Measurements from ENCODE around the gene LAP3. TPM values are rescaled to one million over a fixed set of nuclear protein-coding genes. Genes with fewer than 3 reads are reported as not detected.

Gene LAP3
- total RNA-seq, 1 donor: 128 TPM

GRCh38 chr4:17544831-17545234, 32.2 kb upstream of the LAP3 start:
- TF ChIP-seq, protein P1, sequence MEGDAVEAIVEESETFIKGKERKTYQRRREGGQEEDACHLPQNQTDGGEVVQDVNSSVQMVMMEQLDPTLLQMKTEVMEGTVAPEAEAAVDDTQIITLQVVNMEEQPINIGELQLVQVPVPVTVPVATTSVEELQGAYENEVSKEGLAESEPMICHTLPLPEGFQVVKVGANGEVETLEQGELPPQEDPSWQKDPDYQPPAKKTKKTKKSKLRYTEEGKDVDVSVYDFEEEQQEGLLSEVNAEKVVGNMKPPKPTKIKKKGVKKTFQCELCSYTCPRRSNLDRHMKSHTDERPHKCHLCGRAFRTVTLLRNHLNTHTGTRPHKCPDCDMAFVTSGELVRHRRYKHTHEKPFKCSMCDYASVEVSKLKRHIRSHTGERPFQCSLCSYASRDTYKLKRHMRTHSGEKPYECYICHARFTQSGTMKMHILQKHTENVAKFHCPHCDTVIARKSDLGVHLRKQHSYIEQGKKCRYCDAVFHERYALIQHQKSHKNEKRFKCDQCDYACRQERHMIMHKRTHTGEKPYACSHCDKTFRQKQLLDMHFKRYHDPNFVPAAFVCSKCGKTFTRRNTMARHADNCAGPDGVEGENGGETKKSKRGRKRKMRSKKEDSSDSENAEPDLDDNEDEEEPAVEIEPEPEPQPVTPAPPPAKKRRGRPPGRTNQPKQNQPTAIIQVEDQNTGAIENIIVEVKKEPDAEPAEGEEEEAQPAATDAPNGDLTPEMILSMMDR (IDR thresholded peaks at IDR 0.05; ENCODE audit: extremely low read depth, low read depth, low read length): no peak
- Histone ChIP-seq H3K9me3 (ENCODE audit: low read depth, low read length) (no peaks in the 10 kb centered on the region), H3K36me3 (ENCODE audit: insufficient read depth, low read length) (no peaks in the 10 kb centered on the region), H3K27ac (ENCODE audit: low read depth, low read length) (no peak overlapping the region), H4K20me1 (ENCODE audit: insufficient read depth, low read length) (no peaks in the 10 kb centered on the region), H3K4me1 (ENCODE audit: insufficient read depth, low read length) (no peaks in the 10 kb centered on the region), H3K4me2 (ENCODE audit: insufficient read depth, low read length) (no peak overlapping the region), H3K27me3 (ENCODE audit: insufficient read depth, low read length) (no peaks in the 10 kb centered on the region), H2AFZ (ENCODE audit: low read length) (no peak overlapping the region), H3K79me2 (ENCODE audit: insufficient read depth, low read length) (no peaks in the 10 kb centered on the region), H3K4me3 (ENCODE audit: insufficient read depth, low read length) (no peak overlapping the region)
- no peak for DNase-seq (ENCODE audit: insufficient read length, low spot score, missing footprints)

GRCh38 chr4:17545374-17546140, 31.4 kb upstream of the LAP3 start:
- TF ChIP-seq, protein P1 (IDR thresholded peaks at IDR 0.05; ENCODE audit: extremely low read depth, low read depth, low read length): no peak
- H3K9me3 ChIP-seq (ENCODE audit: low read depth, low read length): no peaks in the 10 kb centered on the region
- no peak overlapping the region for H3K27ac ChIP-seq (ENCODE audit: low read depth, low read length)
- H2AFZ ChIP-seq (ENCODE audit: low read length): no peak overlapping the region
- no peak for DNase-seq (ENCODE audit: insufficient read length, low spot score, missing footprints)
- no peak overlapping the region for H3K4me2 ChIP-seq (ENCODE audit: insufficient read depth, low read length)
- no peaks in the 10 kb centered on the region for H3K4me1 ChIP-seq (ENCODE audit: insufficient read depth, low read length)
- H3K27me3 ChIP-seq (ENCODE audit: insufficient read depth, low read length): no peaks in the 10 kb centered on the region
- no peak overlapping the region for H3K4me3 ChIP-seq (ENCODE audit: insufficient read depth, low read length)
- H4K20me1 ChIP-seq (ENCODE audit: insufficient read depth, low read length): no peaks in the 10 kb centered on the region
- no peaks in the 10 kb centered on the region for H3K36me3 ChIP-seq (ENCODE audit: insufficient read depth, low read length)
- H3K79me2 ChIP-seq (ENCODE audit: insufficient read depth, low read length): no peaks in the 10 kb centered on the region

DNA sequence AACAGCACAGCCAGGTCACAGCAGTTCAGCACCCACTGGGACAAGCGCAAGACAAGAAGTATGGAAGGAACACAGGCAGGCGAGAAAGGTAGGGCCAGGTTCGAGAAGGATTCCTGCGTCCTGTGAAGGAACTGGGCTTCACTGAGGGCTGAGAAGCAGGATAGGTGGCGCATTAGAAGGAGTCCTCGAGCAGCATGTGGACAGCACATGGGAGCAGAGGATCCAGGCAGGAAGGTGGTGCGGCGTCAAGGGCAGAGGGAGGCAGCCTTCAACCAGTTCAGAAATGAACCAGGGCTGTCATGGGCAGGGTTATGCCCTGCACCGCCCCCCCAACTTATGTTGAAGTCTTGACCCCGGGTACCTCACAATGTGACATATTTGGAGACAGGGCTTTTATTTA, 30.8 kb upstream of the LAP3 start:
- DNase-seq (ENCODE audit: insufficient read length, low spot score, missing footprints): no peak
- Histone ChIP-seq H3K79me2 (ENCODE audit: insufficient read depth, low read length) (no peaks in the 10 kb centered on the region), H3K4me3 (ENCODE audit: insufficient read depth, low read length) (no peak overlapping the region), H2AFZ (ENCODE audit: low read length) (no peak overlapping the region), H4K20me1 (ENCODE audit: insufficient read depth, low read length) (no peaks in the 10 kb centered on the region), H3K9me3 (ENCODE audit: low read depth, low read length) (no peaks in the 10 kb centered on the region), H3K27ac (ENCODE audit: low read depth, low read length) (no peak overlapping the region), H3K4me1 (ENCODE audit: insufficient read depth, low read length) (no peaks in the 10 kb centered on the region), H3K36me3 (ENCODE audit: insufficient read depth, low read length) (no peaks in the 10 kb centered on the region), H3K4me2 (ENCODE audit: insufficient read depth, low read length) (no peak overlapping the region), H3K27me3 (ENCODE audit: insufficient read depth, low read length) (no peaks in the 10 kb centered on the region)
- TF ChIP-seq, protein P1 (IDR thresholded peaks at IDR 0.05; ENCODE audit: extremely low read depth, low read depth, low read length): no peak

- Histone ChIP-seq H4K20me1 (ENCODE audit: insufficient read depth, low read length) (no peaks in the 10 kb centered on the region), H2AFZ (ENCODE audit: low read length) (no peak overlapping the region), H3K9me3 (ENCODE audit: low read depth, low read length) (no peaks in the 10 kb centered on the region), H3K27ac (ENCODE audit: low read depth, low read length) (no peak overlapping the region), H3K4me1 (ENCODE audit: insufficient read depth, low read length) (no peaks in the 10 kb centered on the region), H3K27me3 (ENCODE audit: insufficient read depth, low read length) (no peaks in the 10 kb centered on the region), H3K79me2 (ENCODE audit: insufficient read depth, low read length) (no peaks in the 10 kb centered on the region), H3K36me3 (ENCODE audit: insufficient read depth, low read length) (no peaks in the 10 kb centered on the region), H3K4me3 (ENCODE audit: insufficient read depth, low read length) (no peak overlapping the region), H3K4me2 (ENCODE audit: insufficient read depth, low read length) (no peak overlapping the region)
- no peak for DNase-seq (ENCODE audit: insufficient read length, low spot score, missing footprints)
- TF ChIP-seq, protein P1 (IDR thresholded peaks at IDR 0.05; ENCODE audit: extremely low read depth, low read depth, low read length): no peak
Observed at GRCh38 chr4:17546678-17547077, 30.3 kb upstream of the LAP3 start.
